ENCODE measurements around the gene FARP1. TPM values are rescaled to one million over a fixed set of nuclear protein-coding genes. Genes with fewer than 3 reads are reported as not detected.

Gene FARP1
- total and polyA plus RNA-seq, 2 of the 8 experiments (the other 6 are each of a cell fraction or from before 2014, with no cell fraction given), result 24.7 to 104 TPM

GRCh38 chr13:98297051-98297450 is 154.2 kb downstream of the FARP1 start:
- 81% methylated on average over 5 of the region's 5 CpGs; no CpG with 5 or more reads in 1 of the 2 experiments for WGBS, 2 experiments (ENCODE audit: extremely low coverage in 1 of 2, insufficient coverage in 1 of 2, insufficient read length in 1 of 2, insufficient replicate concordance in 2 of 2, low coverage in 1 of 2, low lambda C conversion rate in 2 of 2, missing lambda C conversion rate in 1 of 2)
- no peak overlapping the region for H2BK12ac ChIP-seq (ENCODE audit: low read depth, low read length)
- no peak overlapping the region for H2BK15ac ChIP-seq (ENCODE audit: low read length)

More at GRCh38 chr13:98297051-98297450, 154.2 kb downstream of the FARP1 start:
- Histone ChIP-seq H3K23ac (ENCODE audit: insufficient read length) (no peak overlapping the region), H3K4me2 (ENCODE audit: insufficient read depth in 1 of 2, low read depth in 2 of 2, low read length in 2 of 2) (no peak overlapping the region), H3K4ac (replicated peaks; ENCODE audit: insufficient read length, low read depth, low read length) (no peak overlapping the region), H3K14ac (ENCODE audit: insufficient read length) (no peak overlapping the region), H3K9ac (replicated peaks in 1 of 4; ENCODE audit: extremely low read depth in 1 of 4, low read depth in 3 of 4, low read length in 3 of 4) (no peak overlapping the region), H2AK5ac (ENCODE audit: low read depth, low read length) (no peak overlapping the region), H3K4me1 (replicated peaks in 1 of 4; ENCODE audit: control insufficient read depth in 3 of 4, insufficient read depth in 4 of 4, low read length in 3 of 4) (peaks cover 0 to 6% (median 1%) of the 10 kb centered on the region in 4 experiments; a peak in 5 of 7 replicates), H2BK5ac (ENCODE audit: low read depth, low read length) (no peak overlapping the region), H4K20me1 (replicated peaks in 1 of 2; ENCODE audit: control insufficient read depth in 1 of 2, insufficient read depth in 2 of 2, low read length in 2 of 2) (peaks cover 1 to 5% of the 10 kb centered on the region in 2 experiments), H2BK20ac (ENCODE audit: low read length) (no peak overlapping the region), H3K79me1 (ENCODE audit: low read depth, low read length) (peaks cover 3% of the 10 kb centered on the region; the same call in 1 of the 2 replicates), H3K56ac (replicated peaks; ENCODE audit: insufficient read length, low read depth, low read length) (no peak overlapping the region), H3K9me3 (ENCODE audit: insufficient read depth in 2 of 2, low read depth in 1 of 2, low read length in 1 of 2) (no peaks in the 10 kb centered on the region), H3K23me2 (ENCODE audit: low read depth, low read length) (no peaks in the 10 kb centered on the region), H4K91ac (replicated peaks; ENCODE audit: insufficient read length, low read length) (no peak overlapping the region), H3K36me3 (ENCODE audit: control insufficient read depth in 2 of 4, insufficient read depth in 4 of 4, low read length in 3 of 4) (no peaks in the 10 kb centered on the region), H4K5ac (ENCODE audit: insufficient read length, low read depth, low read length) (no peak overlapping the region), H3K27ac (ENCODE audit: low read depth, low read length) (no peak overlapping the region), H4K8ac (ENCODE audit: extremely low read depth, insufficient read depth, low read length) (no peak overlapping the region), H3K27me3 (replicated peaks in 1 of 4; ENCODE audit: control insufficient read depth in 3 of 4, extremely low read depth in 1 of 4, insufficient read depth in 3 of 4, low read length in 3 of 4) (no peaks in the 10 kb centered on the region), H3K18ac (ENCODE audit: extremely low read depth, low read length) (no peak overlapping the region), H3K4me3 (ENCODE audit: extremely low read depth in 1 of 4, insufficient read depth in 2 of 4, low read depth in 3 of 4, low read length in 4 of 4) (no peak overlapping the region), H2AFZ (ENCODE audit: low read length) (no peak overlapping the region), H3K79me2 (ENCODE audit: control insufficient read depth in 1 of 2, insufficient read depth in 2 of 2, low read length in 2 of 2) (peaks cover 0 to 27% of the 10 kb centered on the region in 2 experiments; a peak in 2 of 4 replicates), H2BK120ac (replicated peaks; ENCODE audit: low read depth, low read length) (no peak overlapping the region)
- ChIA-PET POLR2A (ENCODE audit: partially characterized antibody) (no interaction called here), CTCF (ENCODE audit: partially characterized antibody) (interaction anchor here (0.9 to 1.5 kb wide), 3 partner anchors 16 to 263 kb away, joined by 3 to 6 read pairs (median 4); no protein-coding TSS in a partner anchor)
- FAIRE-seq, result no peak
- DNase-seq (ENCODE audit: low read depth in 1 of 2, low spot score in 2 of 2), result no peak
- TF ChIP-seq JUN (IDR thresholded peaks at IDR 0.05; ENCODE audit: low read depth, low read length) (no peak), RBBP5 (IDR thresholded peaks at IDR 0.05; ENCODE audit: borderline replicate concordance, low read depth, low read length) (no peak), CHD2 (IDR thresholded peaks at IDR 0.05; ENCODE audit: low read length) (no peak), RAD21 (IDR thresholded peaks at IDR 0.05 in 1 of 2, conservative IDR thresholded peaks at IDR 0.05 in 1 of 2; ENCODE audit: low read depth in 2 of 2, low read length in 2 of 2) (no peak), EGR1 (IDR thresholded peaks at IDR 0.05; ENCODE audit: borderline replicate concordance, low read depth, low read length) (no peak), TAF1 (IDR thresholded peaks at IDR 0.05; ENCODE audit: low read depth, low read length) (no peak)
- TF ChIP-seq, protein P1, sequence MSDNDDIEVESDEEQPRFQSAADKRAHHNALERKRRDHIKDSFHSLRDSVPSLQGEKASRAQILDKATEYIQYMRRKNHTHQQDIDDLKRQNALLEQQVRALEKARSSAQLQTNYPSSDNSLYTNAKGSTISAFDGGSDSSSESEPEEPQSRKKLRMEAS (IDR thresholded peaks at IDR 0.05), result no peak

All from H1 (cell line).